ENCODE measurements around the gene CPPED1. TPM values are rescaled to one million over a fixed set of nuclear protein-coding genes. Genes with fewer than 3 reads are reported as not detected.

Gene CPPED1
- total RNA-seq, 4 donors from 2014 or later, result 7.3 to 24.5 (median 11.8) TPM

- Histone ChIP-seq H3K9me3 (no peaks in the 10 kb centered on the region), H3K4me1 (no peaks in the 10 kb centered on the region), H3K27ac (no peak overlapping the region), H3K4me3 (no peak overlapping the region), H3K27me3 (no peaks in the 10 kb centered on the region), H3K36me3 (peaks cover 0 to 25% of the 10 kb centered on the region in 2 donors)
- TF ChIP-seq CTCF (IDR thresholded peaks at IDR 0.05), result no peak
- TF ChIP-seq POLR2A (IDR thresholded peaks at IDR 0.05), result no peak
- TF ChIP-seq EP300 (IDR thresholded peaks at IDR 0.05), result no peak
- TF ChIP-seq POLR2AphosphoS5 (IDR thresholded peaks at IDR 0.05), result no peak
- ATAC-seq, result no peak
- 93 to 100% methylated on average over 2 to 3 of the region's 5 CpGs for WGBS, 2 donors (ENCODE audit: low coverage in 1 of 2)
Measured at GRCh38 chr16:12697437-12697836, 106.2 kb downstream of the CPPED1 start.

GRCh38 chr16:12695454-12695853 is 108.2 kb downstream of the CPPED1 start:
- Histone ChIP-seq H3K27ac (no peak overlapping the region), H3K4me3 (no peak overlapping the region), H3K4me1 (no peaks in the 10 kb centered on the region), H3K9me3 (no peaks in the 10 kb centered on the region), H3K27me3 (no peaks in the 10 kb centered on the region), H3K36me3 (peaks cover 0 to 21% of the 10 kb centered on the region in 2 donors)
- WGBS, 2 donors (ENCODE audit: low coverage in 1 of 2), result 88 to 96% methylated on average over 3 to 4 of the region's 5 CpGs
- ATAC-seq, result no peak
- TF ChIP-seq CTCF (IDR thresholded peaks at IDR 0.05) (no peak), EP300 (IDR thresholded peaks at IDR 0.05) (no peak), POLR2A (IDR thresholded peaks at IDR 0.05) (no peak), POLR2AphosphoS5 (IDR thresholded peaks at IDR 0.05) (no peak)

GRCh38 chr16:12690024-12690423 is 113.7 kb downstream of the CPPED1 start:
- 72 to 92% methylated on average over 1 to 3 of the region's 5 CpGs for WGBS, 2 donors (ENCODE audit: low coverage in 1 of 2)
- Histone ChIP-seq H3K9me3 (no peaks in the 10 kb centered on the region), H3K27me3 (no peaks in the 10 kb centered on the region), H3K4me1 (no peaks in the 10 kb centered on the region), H3K27ac (no peak overlapping the region), H3K36me3 (peaks cover 0 to 21% of the 10 kb centered on the region in 2 donors), H3K4me3 (no peak overlapping the region)
- no peak for ATAC-seq
- no peak for TF ChIP-seq EP300 (IDR thresholded peaks at IDR 0.05)
- no peak for TF ChIP-seq CTCF (IDR thresholded peaks at IDR 0.05)
- no peak for TF ChIP-seq POLR2AphosphoS5 (IDR thresholded peaks at IDR 0.05)
- TF ChIP-seq POLR2A (IDR thresholded peaks at IDR 0.05), result no peak

GRCh38 chr16:12688951-12689850 is 114.5 kb downstream of the CPPED1 start:
- H3K4me1 ChIP-seq, result no peaks in the 10 kb centered on the region
- H3K36me3 ChIP-seq, result peaks cover 0 to 21% of the 10 kb centered on the region in 2 donors
- H3K27me3 ChIP-seq, result no peaks in the 10 kb centered on the region
- 66 to 81% methylated on average over 2 to 5 of the region's 6 CpGs for WGBS, 2 donors (ENCODE audit: low coverage in 1 of 2)
- no peak overlapping the region for H3K4me3 ChIP-seq
- H3K9me3 ChIP-seq, result no peaks in the 10 kb centered on the region
- no peak for ATAC-seq
- TF ChIP-seq POLR2AphosphoS5 (IDR thresholded peaks at IDR 0.05) (no peak), CTCF (IDR thresholded peaks at IDR 0.05) (no peak), POLR2A (IDR thresholded peaks at IDR 0.05) (no peak), EP300 (IDR thresholded peaks at IDR 0.05) (no peak)
- no peak overlapping the region for H3K27ac ChIP-seq

GRCh38 chr16:12685806-12686205 is 117.9 kb downstream of the CPPED1 start:
- TF ChIP-seq POLR2A (IDR thresholded peaks at IDR 0.05) (no peak), POLR2AphosphoS5 (IDR thresholded peaks at IDR 0.05) (no peak), CTCF (IDR thresholded peaks at IDR 0.05) (no peak), EP300 (IDR thresholded peaks at IDR 0.05) (no peak)
- no peak overlapping the region for H3K27ac ChIP-seq
- peaks cover 0 to 6% of the 10 kb centered on the region in 2 donors for H3K36me3 ChIP-seq
- H3K9me3 ChIP-seq, result peaks cover 0 to 5% (median 0%) of the 10 kb centered on the region in 3 donors
- 50% methylated on average over 4 of the region's 5 CpGs; no CpG with 5 or more reads in 1 of the 2 donors for WGBS, 2 donors (ENCODE audit: low coverage in 1 of 2)
- H3K27me3 ChIP-seq, result no peaks in the 10 kb centered on the region
- no peaks in the 10 kb centered on the region for H3K4me1 ChIP-seq
- ATAC-seq, result no peak
- no peak overlapping the region for H3K4me3 ChIP-seq

All from gastroesophageal sphincter (tissue), 4 donors.